ENCODE results near the gene KRTCAP2.

Gene KRTCAP2

GRCh38 chr1:155134322-155134721, 38.8 kb downstream of the KRTCAP2 start:
- no peak for DNase-seq (ENCODE audit: low spot score)

- no peak for DNase-seq (ENCODE audit: low spot score)
Measured at GRCh38 chr1:155133799-155134281, 39.3 kb downstream of the KRTCAP2 start.

- no peak for DNase-seq (ENCODE audit: low spot score)
Measured at GRCh38 chr1:155131856-155132255, 41.2 kb downstream of the KRTCAP2 start.

GRCh38 chr1:155131285-155131684, 41.8 kb downstream of the KRTCAP2 start:
- no peak for DNase-seq (ENCODE audit: low spot score)

- no peak for DNase-seq (ENCODE audit: low spot score)
Measured at GRCh38 chr1:155130272-155131006, 42.7 kb downstream of the KRTCAP2 start.

- DNase-seq (ENCODE audit: low spot score): no peak
Measured at GRCh38 chr1:155128755-155129473, 44.2 kb downstream of the KRTCAP2 start.

GRCh38 chr1:155127967-155128754, 44.9 kb downstream of the KRTCAP2 start:
- no peak for DNase-seq (ENCODE audit: low spot score)

GRCh38 chr1:155127105-155127966, 45.8 kb downstream of the KRTCAP2 start, which contains the start of gene EFNA1:
Gene EFNA1 (plus strand): TSS chr1:155127876. CDS start chr1:155127978, 102 bp downstream.
- DNase-seq (ENCODE audit: low spot score): peak; percentile 78

- DNase-seq (ENCODE audit: low spot score): peak; percentile 73
Measured at GRCh38 chr1:155126556-155127104, 46.5 kb downstream of the KRTCAP2 start.

- DNase-seq (ENCODE audit: low spot score): peak; percentile 69
Measured at GRCh38 chr1:155125946-155126555, 47.1 kb downstream of the KRTCAP2 start.

GRCh38 chr1:155125511-155125945, 47.6 kb downstream of the KRTCAP2 start:
- DNase-seq (ENCODE audit: low spot score): peak; percentile 53

GRCh38 chr1:155124503-155125463, 48.3 kb downstream of the KRTCAP2 start:
- peak; percentile 57 for DNase-seq (ENCODE audit: low spot score)

GRCh38 chr1:155123801-155124200, 49.3 kb downstream of the KRTCAP2 start:
- no peak for DNase-seq (ENCODE audit: low spot score)

- no peak for DNase-seq (ENCODE audit: low spot score)
Measured at GRCh38 chr1:155122308-155122707, 50.8 kb downstream of the KRTCAP2 start.

- DNase-seq (ENCODE audit: low spot score): no peak
Measured at GRCh38 chr1:155121249-155121648, 51.9 kb downstream of the KRTCAP2 start.

GRCh38 chr1:155120253-155120652, 52.9 kb downstream of the KRTCAP2 start:
- no peak for DNase-seq (ENCODE audit: low spot score)
